Mesenchymal stem cell (in vitro differentiated cells and primary cell): ENCODE data around the gene NCAPD3.

ENCODE experiments used
- DNase-seq: peaks from one replicate; pipeline ENCODE4 v3.0.0-alpha.2; 2013
- H2AFZ ChIP-seq: one replicate; pipeline ENCODE4 v1.6.1; 2013; ENCODE audit warnings: low read depth, mild to moderate bottlenecking, control low read depth, inconsistent platforms, low read length, moderate library complexity
- H2AK5ac ChIP-seq: 2 replicates; pipeline ENCODE4 v1.6.1; 2013; ENCODE audit warnings: low read length, moderate library complexity, mild to moderate bottlenecking, inconsistent platforms; ENCODE audit not compliant: severe bottlenecking
- H2BK120ac ChIP-seq: one replicate; pipeline ENCODE4 v1.6.1; 2013; ENCODE audit warnings: low read depth, mild to moderate bottlenecking, inconsistent platforms, low read length, moderate library complexity
- H2BK12ac ChIP-seq, 2 experiments: one replicate each; pipeline ENCODE4 v1.6.1; 2013; ENCODE audit warnings: inconsistent platforms in 2 of 2, low read length in 2 of 2, mild to moderate bottlenecking in 2 of 2, moderate library complexity in 2 of 2, control low read depth in 1 of 2
- H2BK15ac ChIP-seq: one replicate; pipeline ENCODE4 v1.6.1; 2013; ENCODE audit warnings: mild to moderate bottlenecking, low read depth, inconsistent platforms; ENCODE audit not compliant: poor library complexity, severe bottlenecking
- H2BK5ac ChIP-seq: 2 replicates; pipeline ENCODE4 v1.6.1; 2013; ENCODE audit warnings: low read depth, mild to moderate bottlenecking, low read length, control low read depth, inconsistent platforms; ENCODE audit not compliant: poor library complexity, severe bottlenecking
- H3K14ac ChIP-seq, 2 experiments: one replicate each; pipeline ENCODE4 v1.6.1; 2013; ENCODE audit warnings: inconsistent platforms in 2 of 2, low read length in 2 of 2, control low read depth in 1 of 2, mild to moderate bottlenecking in 1 of 2, moderate library complexity in 1 of 2
- H3K18ac ChIP-seq, 2 experiments: one replicate each; pipeline ENCODE4 v1.6.1; 2013; ENCODE audit warnings: inconsistent platforms in 2 of 2, low read length in 2 of 2, control low read depth in 1 of 2, low read depth in 1 of 2, mild to moderate bottlenecking in 1 of 2
- H3K23ac ChIP-seq, 2 experiments: one replicate each; pipeline ENCODE4 v1.6.1; 2013; ENCODE audit warnings: inconsistent platforms in 2 of 2, low read length in 2 of 2, mild to moderate bottlenecking in 2 of 2, moderate library complexity in 2 of 2, control low read depth in 1 of 2
- H3K27ac ChIP-seq: 2 replicates; pipeline ENCODE4 v1.5.1; 2013; ENCODE audit warnings: mild to moderate bottlenecking, moderate library complexity, low read length, control low read depth, inconsistent platforms; ENCODE audit not compliant: poor library complexity, severe bottlenecking
- H3K27me3 ChIP-seq, 2 experiments: 2 replicates each; pipeline versions ENCODE4 v1.6.1 to v1.7.0; 2013; ENCODE audit warnings: low read length in 2 of 2, mild to moderate bottlenecking in 2 of 2, moderate library complexity in 2 of 2, control low read depth in 1 of 2, inconsistent platforms in 1 of 2; ENCODE audit not compliant: control insufficient read depth in 1 of 2, insufficient read depth in 1 of 2
- H3K36me3 ChIP-seq, 2 experiments: 2 replicates each; pipeline versions ENCODE4 v1.6.1 to v1.7.0; 2013; ENCODE audit warnings: low read length in 2 of 2, control low read depth in 1 of 2, inconsistent platforms in 1 of 2, low read depth in 1 of 2, mild to moderate bottlenecking in 1 of 2; ENCODE audit not compliant: insufficient read depth in 2 of 2, control insufficient read depth in 1 of 2
- H3K4ac ChIP-seq, 2 experiments: one replicate each; pipeline ENCODE4 v1.6.1; 2013; ENCODE audit warnings: inconsistent platforms in 2 of 2, low read length in 2 of 2, mild to moderate bottlenecking in 2 of 2, moderate library complexity in 2 of 2, control low read depth in 1 of 2, low read depth in 1 of 2
- H3K4me1 ChIP-seq: 2 replicates; pipeline ENCODE4 v1.6.1; 2013; ENCODE audit warnings: low read depth, low read length, control low read depth; ENCODE audit not compliant: control insufficient read depth, insufficient read depth
- H3K4me2 ChIP-seq: 2 replicates; pipeline ENCODE4 v1.6.1; 2013; ENCODE audit warnings: low read length, mild to moderate bottlenecking, inconsistent platforms; ENCODE audit not compliant: poor library complexity, severe bottlenecking
- H3K4me3 ChIP-seq, 2 experiments: 2 replicates each; pipeline versions ENCODE4 v1.5.1 to v1.7.0; 2013; ENCODE audit warnings: low read length in 2 of 2, mild to moderate bottlenecking in 2 of 2, control low read depth in 1 of 2, low read depth in 1 of 2; ENCODE audit not compliant: insufficient read depth in 1 of 2
- H3K79me1 ChIP-seq: replicated peaks from 2 replicates; pipeline ENCODE4 v1.6.1; 2013; ENCODE audit warnings: mild to moderate bottlenecking, control low read depth, low read length, inconsistent platforms; ENCODE audit not compliant: poor library complexity, severe bottlenecking
- H3K9ac ChIP-seq: 2 replicates; pipeline ENCODE4 v1.7.0; 2013; ENCODE audit warnings: mild to moderate bottlenecking, low read length, moderate library complexity
- H3K9me3 ChIP-seq: 2 replicates; pipeline ENCODE4 v1.7.0; 2013; ENCODE audit warnings: mild to moderate bottlenecking, low read length; ENCODE audit not compliant: control insufficient read depth
- H4K8ac ChIP-seq: one replicate; pipeline ENCODE4 v1.6.1; 2013; ENCODE audit warnings: inconsistent platforms, mild to moderate bottlenecking, low read length, moderate library complexity
- H4K91ac ChIP-seq: one replicate; pipeline ENCODE4 v1.6.1; 2013; ENCODE audit warnings: mild to moderate bottlenecking, low read length, inconsistent platforms
- WGBS: methylation state at CpG from one replicate; pipeline ENCODE4 v1.1.7; 2013; ENCODE audit warnings: mixed read lengths; 5-methylcytosine and 5-hydroxymethylcytosine counted together

NCAPD3 gene

GRCh38 chr11:134260983-134261382 lies 37.2 kb upstream of the NCAPD3 start:
- Histone ChIP-seq H3K27me3 (no peaks in the 10 kb centered on the region), H3K9ac (no peak overlapping the region), H2AK5ac (no peak overlapping the region), H3K23ac (no peak overlapping the region), H2BK5ac (no peak overlapping the region), H2BK15ac (no peak overlapping the region), H3K18ac (no peak overlapping the region), H2AFZ (no peak overlapping the region), H2BK120ac (no peak overlapping the region), H3K4me3 (no peak overlapping the region), H4K8ac (no peak overlapping the region), H2BK12ac (no peak overlapping the region), H3K14ac (no peak overlapping the region), H3K27ac (no peak overlapping the region), H3K36me3 (peaks cover 48 to 79% of the 10 kb centered on the region in 2 experiments), H3K79me1 (peaks cover 18% of the 10 kb centered on the region), H3K9me3 (no peaks in the 10 kb centered on the region), H3K4me2 (no peak overlapping the region), H4K91ac (no peak overlapping the region), H3K4ac (no peak overlapping the region), H3K4me1 (no peaks in the 10 kb centered on the region)
- 96% methylated on average over 16 of the region's 16 CpGs for WGBS
- DNase-seq = no peak

DNA sequence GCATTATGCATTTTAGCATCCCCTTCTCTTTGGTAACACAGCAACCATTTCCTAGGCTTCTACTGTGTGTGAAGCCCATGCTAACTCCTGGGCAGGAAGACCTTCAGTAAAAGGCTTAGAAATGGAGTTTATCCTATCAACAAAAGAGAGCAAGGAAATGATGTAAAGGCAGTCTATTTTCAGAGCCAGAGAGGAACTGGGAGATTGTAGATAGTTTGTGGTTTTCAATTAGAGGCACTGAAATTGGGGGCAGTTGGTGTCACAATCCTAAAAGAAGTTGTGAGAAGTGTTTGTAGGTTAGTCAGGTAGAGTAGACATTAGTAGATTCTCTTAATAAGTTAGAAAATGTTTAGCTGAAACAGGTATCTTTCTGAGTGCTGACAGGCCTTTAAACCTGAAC lies 36.7 kb upstream of the NCAPD3 start:
- no peak overlapping the region for H3K4me2 ChIP-seq
- H3K23ac ChIP-seq = no peak overlapping the region
- H2BK12ac ChIP-seq = no peak overlapping the region
- no peak overlapping the region for H3K18ac ChIP-seq
- no peak overlapping the region for H2BK15ac ChIP-seq
- no peaks in the 10 kb centered on the region for H3K9me3 ChIP-seq
- peaks cover 20% of the 10 kb centered on the region for H3K79me1 ChIP-seq
- H4K91ac ChIP-seq = no peak overlapping the region
- H2BK120ac ChIP-seq = no peak overlapping the region
- peaks cover 48 to 79% of the 10 kb centered on the region in 2 experiments for H3K36me3 ChIP-seq
- H3K9ac ChIP-seq = no peak overlapping the region
- H2AK5ac ChIP-seq = no peak overlapping the region
- no peak overlapping the region for H3K27ac ChIP-seq
- no peaks in the 10 kb centered on the region for H3K27me3 ChIP-seq
- no peak for DNase-seq
- no peak overlapping the region for H3K4me3 ChIP-seq
- H3K4me1 ChIP-seq = no peaks in the 10 kb centered on the region
- H3K4ac ChIP-seq = no peak overlapping the region
- H3K14ac ChIP-seq = no peak overlapping the region
- H2BK5ac ChIP-seq = no peak overlapping the region
- no peak overlapping the region for H2AFZ ChIP-seq
- H4K8ac ChIP-seq = no peak overlapping the region

DNA sequence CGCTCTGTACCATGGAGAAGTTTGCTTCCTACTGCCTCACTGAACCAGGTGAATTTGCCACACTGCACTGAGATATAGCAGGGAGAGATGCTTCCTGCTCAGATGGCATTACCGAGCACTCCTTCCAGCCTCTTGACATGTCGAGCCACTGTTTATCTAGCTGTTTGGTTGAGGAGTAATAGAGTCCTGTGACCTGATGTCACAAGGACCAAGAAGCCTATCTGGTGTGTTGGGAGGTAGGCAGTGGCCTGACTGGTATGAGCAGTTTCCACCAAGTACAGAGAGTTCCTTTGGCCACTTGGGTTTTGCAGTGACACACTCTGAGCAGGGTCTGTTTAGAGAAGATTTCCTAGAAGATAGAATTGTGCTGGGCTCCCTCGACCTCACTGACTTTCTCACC lies 34.8 kb upstream of the NCAPD3 start:
- WGBS = 86% methylated on average over 4 of the region's 4 CpGs
- no peaks in the 10 kb centered on the region for H3K27me3 ChIP-seq
- H3K9me3 ChIP-seq = no peaks in the 10 kb centered on the region
- H3K4me1 ChIP-seq = peaks cover 1% of the 10 kb centered on the region
- no peak overlapping the region for H3K27ac ChIP-seq
- no peak overlapping the region for H2BK12ac ChIP-seq
- no peak overlapping the region for H2BK120ac ChIP-seq
- H3K23ac ChIP-seq = no peak overlapping the region
- no peak for DNase-seq
- no peak overlapping the region for H2BK5ac ChIP-seq
- H3K14ac ChIP-seq = no peak overlapping the region
- no peak overlapping the region for H3K9ac ChIP-seq
- H3K36me3 ChIP-seq = peaks cover 43 to 68% of the 10 kb centered on the region in 2 experiments
- no peak overlapping the region for H2AFZ ChIP-seq
- H3K4me3 ChIP-seq = no peak overlapping the region
- no peak overlapping the region for H4K91ac ChIP-seq
- peaks cover 20% of the 10 kb centered on the region for H3K79me1 ChIP-seq
- no peak overlapping the region for H3K4me2 ChIP-seq
- no peak overlapping the region for H4K8ac ChIP-seq
- no peak overlapping the region for H2AK5ac ChIP-seq
- H3K4ac ChIP-seq = no peak overlapping the region
- no peak overlapping the region for H2BK15ac ChIP-seq
- H3K18ac ChIP-seq = no peak overlapping the region

GRCh38 chr11:134257101-134257500 lies 33.3 kb upstream of the NCAPD3 start:
- Histone ChIP-seq H2BK5ac (no peak overlapping the region), H2AK5ac (no peak overlapping the region), H3K9me3 (no peaks in the 10 kb centered on the region), H3K23ac (no peak overlapping the region), H3K4ac (no peak overlapping the region), H3K4me1 (peaks cover 1% of the 10 kb centered on the region), H3K27me3 (no peaks in the 10 kb centered on the region), H3K14ac (no peak overlapping the region), H4K91ac (no peak overlapping the region), H2BK120ac (no peak overlapping the region), H3K18ac (no peak overlapping the region), H3K4me3 (no peak overlapping the region), H2BK12ac (no peak overlapping the region), H3K27ac (no peak overlapping the region), H3K36me3 (peaks cover 30 to 53% of the 10 kb centered on the region in 2 experiments), H2AFZ (no peak overlapping the region), H2BK15ac (no peak overlapping the region), H4K8ac (no peak overlapping the region), H3K9ac (no peak overlapping the region), H3K4me2 (no peak overlapping the region), H3K79me1 (peaks cover 24% of the 10 kb centered on the region)
- WGBS = 95% methylated on average over 11 of the region's 11 CpGs
- no peak for DNase-seq
